K562 (cell line): ENCODE results near the gene SPRY4. TPM values are rescaled to one million over a fixed set of nuclear protein-coding genes. Genes with fewer than 3 reads are reported as not detected.

Source experiments
- CCNT2 ChIP-seq: IDR thresholded peaks from 2 replicates; pipeline ENCODE4 v1.6.1; 2011; ENCODE audit warnings: borderline replicate concordance, low read depth, mild to moderate bottlenecking, moderate library complexity, mixed read lengths, low read length; ENCODE audit not compliant: insufficient read length; ENCODE audit errors: extremely low read depth
- CHD2 ChIP-seq: IDR thresholded peaks from 2 replicates; pipeline ENCODE4 v1.6.1; 2011; ENCODE audit warnings: low read depth, low read length
- DNMT1 ChIP-seq: fragments of 450-650 bp; IDR thresholded peaks from 2 replicates; pipeline ENCODE4 v1.6.1; 2016; ENCODE audit warnings: antibody characterized with exemption, mild to moderate bottlenecking
- DPF2 ChIP-seq: fragments of 450-650 bp; IDR thresholded peaks from 2 replicates; pipeline ENCODE4 v1.6.1; 2016
- ESRRA ChIP-seq: fragments of 450-650 bp; IDR thresholded peaks from 2 replicates; pipeline ENCODE4 v1.6.1; 2014; ENCODE audit warnings: low read depth, mild to moderate bottlenecking, moderate library complexity, borderline replicate concordance
- GATA2 ChIP-seq: sonication (generic); formaldehyde crosslinking; IDR thresholded peaks from 2 replicates; pipeline ENCODE4 v1.4.0; 2020; ENCODE audit warnings: mild to moderate bottlenecking, missing genetic modification reagents
- HDAC8 ChIP-seq: fragments of 450-650 bp; IDR thresholded peaks from 2 replicates; pipeline ENCODE4 v1.6.1; 2016; ENCODE audit warnings: mild to moderate bottlenecking, missing genetic modification characterization, moderate library complexity, missing compliant biosample characterization
- MITF ChIP-seq: IDR thresholded peaks from 2 replicates; pipeline ENCODE4 v1.6.1; 2014; ENCODE audit warnings: antibody characterized with exemption
- MXD1 ChIP-seq: fragments of 250-450 bp; sonication (Bioruptor Pico); IDR thresholded peaks from 2 replicates; pipeline ENCODE4 v1.8.0; 2021; ENCODE audit warnings: borderline replicate concordance, mild to moderate bottlenecking, moderate library complexity; ENCODE audit not compliant: poor library complexity, severe bottlenecking
- NFRKB ChIP-seq: fragments of 450-650 bp; IDR thresholded peaks from 2 replicates; pipeline ENCODE4 v1.6.1; 2016; ENCODE audit warnings: low read depth
- PHF8 ChIP-seq: fragments of 200-600 bp; sonication (generic); IDR thresholded peaks from 2 replicates; pipeline ENCODE4 v1.6.1; 2012; ENCODE audit warnings: mixed run types, mild to moderate bottlenecking, inconsistent platforms, low read length, moderate library complexity, borderline replicate concordance
- RBM39 ChIP-seq: fragments of 200-400 bp; formaldehyde crosslinking; optimal IDR thresholded peaks from 2 replicates; pipeline ENCODE3; 2018; ENCODE audit warnings: low read depth, low read length
- SIN3A ChIP-seq, 2 experiments: fragments of 150-350 bp in 1 of 2; IDR thresholded peaks; 2 replicates each; pipeline ENCODE4 v1.6.1; 2011 to 2016; ENCODE audit warnings: borderline replicate concordance in 2 of 2, low read depth in 2 of 2, low read length in 2 of 2, mild to moderate bottlenecking in 2 of 2, moderate library complexity in 2 of 2; ENCODE audit not compliant: control insufficient read depth in 1 of 2
- SOX6 ChIP-seq: fragments of 450-650 bp; IDR thresholded peaks from 2 replicates; pipeline ENCODE4 v1.6.1; 2014; ENCODE audit warnings: mild to moderate bottlenecking
- SRF ChIP-seq, 2 experiments: fragments of 250-450, 450-650 bp in 1 of 2; sonication (Bioruptor Pico) in 1 of 2; sonication (generic) in 1 of 2; formaldehyde crosslinking; IDR thresholded peaks; 2 replicates each; pipeline versions ENCODE4 v1.5.0 to v1.5.1; 2020 to 2022; ENCODE audit warnings: mild to moderate bottlenecking in 1 of 2, missing genetic modification reagents in 1 of 2
- THAP12 ChIP-seq: fragments of 250-450 bp; sonication (Bioruptor Pico); IDR thresholded peaks from 2 replicates; pipeline ENCODE4 v1.9.0; 2021; ENCODE audit warnings: mild to moderate bottlenecking, inconsistent platforms
- ZNF140 ChIP-seq: fragments of 250-450 bp; sonication (Bioruptor Pico); IDR thresholded peaks from 2 replicates; pipeline ENCODE4 v1.8.0; 2021; ENCODE audit warnings: moderate library complexity, mild to moderate bottlenecking, inconsistent platforms
- ZNF239 ChIP-seq: fragments of 250-450 bp; sonication (Bioruptor Pico); IDR thresholded peaks from 2 replicates; pipeline ENCODE4 v1.4.0; 2020; ENCODE audit warnings: mild to moderate bottlenecking
- ZNF24 ChIP-seq: fragments of 450-650 bp; IDR thresholded peaks from 2 replicates; pipeline ENCODE4 v1.6.1; 2016
- ZNF785 ChIP-seq: fragments of 250-450 bp; sonication (Bioruptor Pico); IDR thresholded peaks from 2 replicates; pipeline ENCODE4 v1.4.0; 2020; ENCODE audit warnings: mild to moderate bottlenecking
- polyA plus RNA-seq, 8 experiments: library from polyadenylated mRNA; depleted of rRNA in 4 of 8; stranded (reverse) in 5 of 8; unstranded in 3 of 8; fragments of >200 nt; fragmentation: Nextera tagmentation in 2 of 8; fragmentation: Illumina TruSeq in 1 of 8; extraction: Ambion mirVana in 2 of 8; extraction: Trizol in 1 of 8; gene quantifications; 2 replicates each; pipeline versions ENCODE4 v1.2.1 to v1.2.3, GENCODE V29; 2011 to 2014; ENCODE audit warnings: inconsistent platforms in 1 of 8, missing spikeins in 1 of 8
- total RNA-seq, 7 experiments: library from RNA; depleted of rRNA in 6 of 7; stranded (reverse); fragments of >200 nt in 6 of 7; fragmentation: Illumina TruSeq in 2 of 7; extraction: Trizol in 2 of 7; gene quantifications; 2 replicates each; pipeline versions ENCODE4 v1.2.1 to v1.2.3, GENCODE V29; 2011 to 2021; ENCODE audit warnings: low replicate concordance in 1 of 7
- TF ChIP-seq, protein P1 (sequence below): fragments of 450-650 bp; formaldehyde crosslinking; IDR thresholded peaks from 2 replicates; pipeline ENCODE4 v1.4.0; 2020; ENCODE audit warnings: mild to moderate bottlenecking
- TF ChIP-seq, protein P2 (sequence below), 2 experiments: fragments of 450-650 bp; conservative IDR thresholded peaks; 2 replicates each; pipeline ENCODE4 v1.6.1; 2017; ENCODE audit warnings: mild to moderate bottlenecking in 2 of 2, moderate library complexity in 2 of 2

SPRY4 gene
- total and polyA plus RNA-seq, 9 of the 15 experiments (the other 6 are each of a cell fraction or from before 2014, with no cell fraction given), result 2.6 to 24.2 (median 9.5) TPM

- TF ChIP-seq SIN3A (IDR thresholded peaks at IDR 0.05; ENCODE audit: borderline replicate concordance in 2 of 2, control insufficient read depth in 1 of 2, low read depth in 2 of 2, low read length in 2 of 2) (0 out of 4 replicates have a peak, but pooled peaks of 1 of the 2 experiments have one; percentile 16), HDAC8 (tag) (no peak), ZNF140 (CRISPR knock-in tag) (no peak), RBM39 (peak; percentile 84), THAP12 (CRISPR knock-in tag) (peak; percentile 13; the same call in 1 of the 2 replicates), ZNF24 (peak; percentile 48; the same call in 1 of the 2 replicates), CHD2 (no peak), SOX6 (no peak), PHF8 (no peak), DNMT1 (no peak), DPF2 (no peak; the same call in 1 of the 2 replicates), ZNF785 (no peak), ESRRA (peak; percentile 96), ZNF239 (CRISPR knock-in tag) (no peak), MXD1 (CRISPR knock-in tag) (no peak), GATA2 (CRISPR knock-in tag) (no peak), SRF (CRISPR knock-in tag; IDR thresholded peaks at IDR 0.05) (peak in 1 of 2 experiments; percentile 39; a peak in 1 of 4 replicates), NFRKB (0 out of 2 replicates have a peak, but pooled peaks have one; percentile 10), MITF (no peak), CCNT2 (peak; percentile 12)
- TF ChIP-seq, protein P1, sequence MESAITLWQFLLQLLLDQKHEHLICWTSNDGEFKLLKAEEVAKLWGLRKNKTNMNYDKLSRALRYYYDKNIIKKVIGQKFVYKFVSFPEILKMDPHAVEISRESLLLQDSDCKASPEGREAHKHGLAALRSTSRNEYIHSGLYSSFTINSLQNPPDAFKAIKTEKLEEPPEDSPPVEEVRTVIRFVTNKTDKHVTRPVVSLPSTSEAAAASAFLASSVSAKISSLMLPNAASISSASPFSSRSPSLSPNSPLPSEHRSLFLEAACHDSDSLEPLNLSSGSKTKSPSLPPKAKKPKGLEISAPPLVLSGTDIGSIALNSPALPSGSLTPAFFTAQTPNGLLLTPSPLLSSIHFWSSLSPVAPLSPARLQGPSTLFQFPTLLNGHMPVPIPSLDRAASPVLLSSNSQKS, result no peak
- TF ChIP-seq, protein P2, sequence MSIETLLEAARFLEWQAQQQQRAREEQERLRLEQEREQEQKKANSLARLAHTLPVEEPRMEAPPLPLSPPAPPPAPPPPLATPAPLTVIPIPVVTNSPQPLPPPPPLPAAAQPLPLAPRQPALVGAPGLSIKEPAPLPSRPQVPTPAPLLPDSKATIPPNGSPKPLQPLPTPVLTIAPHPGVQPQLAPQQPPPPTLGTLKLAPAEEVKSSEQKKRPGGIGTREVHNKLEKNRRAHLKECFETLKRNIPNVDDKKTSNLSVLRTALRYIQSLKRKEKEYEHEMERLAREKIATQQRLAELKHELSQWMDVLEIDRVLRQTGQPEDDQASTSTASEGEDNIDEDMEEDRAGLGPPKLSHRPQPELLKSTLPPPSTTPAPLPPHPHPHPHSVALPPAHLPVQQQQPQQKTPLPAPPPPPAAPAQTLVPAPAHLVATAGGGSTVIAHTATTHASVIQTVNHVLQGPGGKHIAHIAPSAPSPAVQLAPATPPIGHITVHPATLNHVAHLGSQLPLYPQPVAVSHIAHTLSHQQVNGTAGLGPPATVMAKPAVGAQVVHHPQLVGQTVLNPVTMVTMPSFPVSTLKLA (conservative IDR thresholded peaks at IDR 0.05), result no peak
Measured at GRCh38 chr5:142326480-142326938, 1.7 kb upstream of the SPRY4 start (continued).
